ENCODE measurements around the gene GRK4.

Gene GRK4

DNA sequence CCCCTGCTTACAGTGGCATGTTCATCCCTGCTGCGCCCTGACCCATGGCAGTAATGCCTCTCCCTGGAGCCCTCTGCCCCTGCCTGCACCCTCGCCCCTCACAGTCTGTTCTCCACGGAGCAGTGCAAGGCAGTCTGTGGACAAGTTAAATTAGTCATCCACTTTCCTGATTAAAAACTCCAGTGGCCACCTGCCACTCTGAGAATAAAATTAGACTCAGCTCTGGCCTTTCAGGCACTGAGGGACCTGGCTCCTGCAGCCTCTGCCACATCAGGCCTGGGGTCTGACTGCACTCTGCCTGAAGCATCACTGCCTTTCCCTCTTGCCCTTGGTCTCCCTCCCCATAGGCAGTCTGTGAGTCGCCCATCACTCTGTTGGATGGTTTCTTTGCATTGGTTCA is 53.6 kb downstream of the GRK4 start:
- Histone ChIP-seq H3K9me3 (ENCODE audit: insufficient read depth, low read depth, low read length) (no peaks in the 10 kb centered on the region), H2AFZ (ENCODE audit: low read length) (no peak overlapping the region), H4K20me1 (ENCODE audit: insufficient read depth, low read length, poor library complexity, severe bottlenecking) (no peaks in the 10 kb centered on the region), H3K4me3 (ENCODE audit: low read length, poor library complexity, severe bottlenecking) (no peak overlapping the region), H3K36me3 (ENCODE audit: insufficient read depth, low read length) (no peaks in the 10 kb centered on the region), H3K4me1 (ENCODE audit: insufficient read depth, low read length, poor library complexity, severe bottlenecking) (no peaks in the 10 kb centered on the region), H3K9ac (ENCODE audit: low read depth, low read length, poor library complexity, severe bottlenecking) (no peak overlapping the region), H3K4me2 (ENCODE audit: low read depth, low read length, poor library complexity, severe bottlenecking) (no peak overlapping the region), H3K9me2 (replicated peaks; ENCODE audit: low read depth, low read length) (no peaks in the 10 kb centered on the region), H3F3A (ENCODE audit: low read depth) (no peaks in the 10 kb centered on the region), H3K79me2 (ENCODE audit: insufficient read depth, low read length) (no peaks in the 10 kb centered on the region), H3K27me3 (ENCODE audit: insufficient read depth, low read length, poor library complexity, severe bottlenecking) (no peaks in the 10 kb centered on the region)
- no peak for TF ChIP-seq EZH2phosphoT487 (IDR thresholded peaks at IDR 0.05; ENCODE audit: borderline replicate concordance)
- TF ChIP-seq, protein P1, sequence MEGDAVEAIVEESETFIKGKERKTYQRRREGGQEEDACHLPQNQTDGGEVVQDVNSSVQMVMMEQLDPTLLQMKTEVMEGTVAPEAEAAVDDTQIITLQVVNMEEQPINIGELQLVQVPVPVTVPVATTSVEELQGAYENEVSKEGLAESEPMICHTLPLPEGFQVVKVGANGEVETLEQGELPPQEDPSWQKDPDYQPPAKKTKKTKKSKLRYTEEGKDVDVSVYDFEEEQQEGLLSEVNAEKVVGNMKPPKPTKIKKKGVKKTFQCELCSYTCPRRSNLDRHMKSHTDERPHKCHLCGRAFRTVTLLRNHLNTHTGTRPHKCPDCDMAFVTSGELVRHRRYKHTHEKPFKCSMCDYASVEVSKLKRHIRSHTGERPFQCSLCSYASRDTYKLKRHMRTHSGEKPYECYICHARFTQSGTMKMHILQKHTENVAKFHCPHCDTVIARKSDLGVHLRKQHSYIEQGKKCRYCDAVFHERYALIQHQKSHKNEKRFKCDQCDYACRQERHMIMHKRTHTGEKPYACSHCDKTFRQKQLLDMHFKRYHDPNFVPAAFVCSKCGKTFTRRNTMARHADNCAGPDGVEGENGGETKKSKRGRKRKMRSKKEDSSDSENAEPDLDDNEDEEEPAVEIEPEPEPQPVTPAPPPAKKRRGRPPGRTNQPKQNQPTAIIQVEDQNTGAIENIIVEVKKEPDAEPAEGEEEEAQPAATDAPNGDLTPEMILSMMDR (conservative IDR thresholded peaks at IDR 0.05; ENCODE audit: low read length): no peak

DNA sequence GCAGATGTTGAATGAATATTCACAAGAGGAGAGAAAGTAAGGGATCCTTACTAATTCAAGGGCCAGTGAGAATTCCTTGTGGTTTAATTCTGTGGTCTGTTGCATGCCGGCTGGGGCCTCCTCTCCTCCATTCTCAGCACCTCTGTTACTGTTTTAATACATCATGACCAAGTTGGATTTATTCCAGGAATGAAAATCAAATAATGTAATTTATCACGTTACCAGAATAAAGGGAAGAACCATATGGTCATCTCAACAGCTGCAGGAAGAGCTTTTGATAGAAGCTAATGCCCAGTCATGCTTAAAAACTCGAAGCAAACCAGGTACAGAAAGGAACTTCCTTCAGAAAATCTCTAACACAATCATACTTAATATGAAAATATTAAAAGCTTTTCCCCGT is 54.1 kb downstream of the GRK4 start:
- Histone ChIP-seq H3K9ac (ENCODE audit: low read depth, low read length, poor library complexity, severe bottlenecking) (no peak overlapping the region), H3K9me2 (replicated peaks; ENCODE audit: low read depth, low read length) (no peaks in the 10 kb centered on the region), H4K20me1 (ENCODE audit: insufficient read depth, low read length, poor library complexity, severe bottlenecking) (no peaks in the 10 kb centered on the region), H3F3A (ENCODE audit: low read depth) (no peaks in the 10 kb centered on the region), H3K79me2 (ENCODE audit: insufficient read depth, low read length) (no peaks in the 10 kb centered on the region), H3K27me3 (ENCODE audit: insufficient read depth, low read length, poor library complexity, severe bottlenecking) (no peaks in the 10 kb centered on the region), H3K4me3 (ENCODE audit: low read length, poor library complexity, severe bottlenecking) (no peak overlapping the region), H3K36me3 (ENCODE audit: insufficient read depth, low read length) (no peaks in the 10 kb centered on the region), H3K4me1 (ENCODE audit: insufficient read depth, low read length, poor library complexity, severe bottlenecking) (no peaks in the 10 kb centered on the region), H3K4me2 (ENCODE audit: low read depth, low read length, poor library complexity, severe bottlenecking) (no peak overlapping the region), H2AFZ (ENCODE audit: low read length) (no peak overlapping the region), H3K9me3 (ENCODE audit: insufficient read depth, low read depth, low read length) (no peaks in the 10 kb centered on the region)
- TF ChIP-seq EZH2phosphoT487 (IDR thresholded peaks at IDR 0.05; ENCODE audit: borderline replicate concordance): no peak
- TF ChIP-seq, protein P1 (conservative IDR thresholded peaks at IDR 0.05; ENCODE audit: low read length): no peak

DNA sequence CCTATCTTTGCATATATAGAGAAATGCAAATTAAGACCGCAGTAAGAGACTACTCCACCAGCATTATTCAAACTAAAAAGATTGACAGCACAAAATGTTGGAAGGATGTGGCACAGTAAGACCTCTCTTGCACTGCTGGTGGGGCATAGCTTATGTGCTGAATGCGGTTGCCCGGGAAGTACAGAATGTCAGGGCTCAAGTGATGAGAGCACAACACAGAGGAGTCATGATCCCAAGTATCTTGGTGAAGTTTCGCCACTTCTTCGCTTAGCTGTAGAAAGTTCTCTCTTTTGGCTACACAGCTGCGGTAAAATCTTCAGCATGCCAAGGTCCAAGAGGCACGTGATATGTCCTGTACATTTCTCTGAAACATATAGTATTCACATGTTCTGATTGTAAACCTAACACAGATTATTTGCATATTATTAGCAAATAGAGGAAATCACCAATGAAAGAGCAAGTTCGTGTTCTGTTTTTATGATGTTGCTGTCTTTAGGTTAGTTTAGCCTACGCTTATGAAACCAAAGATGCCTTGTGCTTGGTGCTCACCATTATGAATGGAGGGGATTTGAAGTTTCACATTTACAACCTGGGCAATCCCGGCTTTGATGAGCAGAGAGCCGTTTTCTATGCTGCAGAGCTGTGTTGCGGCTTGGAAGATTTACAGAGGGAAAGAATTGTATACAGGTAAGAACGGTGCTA is 55.9 kb downstream of the GRK4 start:
- Histone ChIP-seq H3K36me3 (ENCODE audit: insufficient read depth, low read length) (no peaks in the 10 kb centered on the region), H3K9me2 (replicated peaks; ENCODE audit: low read depth, low read length) (no peaks in the 10 kb centered on the region), H3K4me2 (ENCODE audit: low read depth, low read length, poor library complexity, severe bottlenecking) (no peak overlapping the region), H2AFZ (ENCODE audit: low read length) (no peak overlapping the region), H3K27me3 (ENCODE audit: insufficient read depth, low read length, poor library complexity, severe bottlenecking) (no peaks in the 10 kb centered on the region), H3K9me3 (ENCODE audit: insufficient read depth, low read depth, low read length) (no peaks in the 10 kb centered on the region), H3F3A (ENCODE audit: low read depth) (no peaks in the 10 kb centered on the region), H3K9ac (ENCODE audit: low read depth, low read length, poor library complexity, severe bottlenecking) (no peak overlapping the region), H3K4me3 (ENCODE audit: low read length, poor library complexity, severe bottlenecking) (no peak overlapping the region), H4K20me1 (ENCODE audit: insufficient read depth, low read length, poor library complexity, severe bottlenecking) (no peaks in the 10 kb centered on the region), H3K4me1 (ENCODE audit: insufficient read depth, low read length, poor library complexity, severe bottlenecking) (no peaks in the 10 kb centered on the region), H3K79me2 (ENCODE audit: insufficient read depth, low read length) (no peaks in the 10 kb centered on the region)
- no peak for TF ChIP-seq EZH2phosphoT487 (IDR thresholded peaks at IDR 0.05; ENCODE audit: borderline replicate concordance)
- TF ChIP-seq, protein P1 (conservative IDR thresholded peaks at IDR 0.05; ENCODE audit: low read length): no peak

All from Loucy (cell line).